Liver (tissue), 9 donors: ENCODE data around the gene GMDS. TPM values are rescaled to one million over a fixed set of nuclear protein-coding genes. Genes with fewer than 3 reads are reported as not detected.

Source experiments
- DNase-seq: peaks from one replicate; pipeline ENCODE4 v3.0.0-alpha.2; 2017; ENCODE audit warnings: low spot score
- H3K27ac ChIP-seq, 2 donors: one replicate each; pipeline ENCODE4 v1.7.0; 2013; ENCODE audit warnings: inconsistent platforms in 2 of 2, low read length in 2 of 2, control low read depth in 1 of 2, low read depth in 1 of 2, mild to moderate bottlenecking in 1 of 2
- H3K27me3 ChIP-seq, 4 donors: one replicate each; pipeline versions ENCODE4 v1.6.1 to v1.7.0; 2013; ENCODE audit warnings: low read length in 3 of 4, inconsistent platforms in 1 of 4, mild to moderate bottlenecking in 1 of 4, moderate library complexity in 1 of 4; ENCODE audit not compliant: control insufficient read depth in 4 of 4, insufficient read depth in 4 of 4
- H3K36me3 ChIP-seq, 4 donors: one replicate each; pipeline versions ENCODE4 v1.6.1 to v1.7.0; 2013; ENCODE audit warnings: low read length in 3 of 4, mild to moderate bottlenecking in 3 of 4, low read depth in 1 of 4, moderate library complexity in 1 of 4; ENCODE audit not compliant: control insufficient read depth in 4 of 4, insufficient read depth in 3 of 4
- H3K4me1 ChIP-seq, 4 donors: one replicate each; pipeline versions ENCODE4 v1.6.1 to v1.7.0; 2013; ENCODE audit warnings: low read length in 3 of 4, mild to moderate bottlenecking in 3 of 4, moderate library complexity in 1 of 4; ENCODE audit not compliant: control insufficient read depth in 4 of 4, insufficient read depth in 4 of 4
- H3K4me3 ChIP-seq, 3 donors: one replicate each; pipeline versions ENCODE4 v1.6.1 to v1.7.0; 2013; ENCODE audit warnings: low read length in 3 of 3, control low read depth in 1 of 3, low read depth in 1 of 3, mild to moderate bottlenecking in 1 of 3
- H3K9ac ChIP-seq, 2 donors: one replicate each; pipeline ENCODE4 v1.7.0; 2013; ENCODE audit warnings: low read length in 2 of 2, mild to moderate bottlenecking in 2 of 2, moderate library complexity in 2 of 2, control low read depth in 1 of 2, low read depth in 1 of 2
- H3K9me3 ChIP-seq, 4 donors: one replicate each; pipeline versions ENCODE4 v1.6.1 to v1.7.0; 2013; ENCODE audit warnings: low read length in 3 of 4; ENCODE audit not compliant: control insufficient read depth in 4 of 4
- FOXA1 ChIP-seq: IDR thresholded peaks from 2 replicates; pipeline ENCODE4 v1.6.1; 2016; ENCODE audit warnings: antibody characterized with exemption
- FOXA2 ChIP-seq: IDR thresholded peaks from 2 replicates; pipeline ENCODE4 v1.6.1; 2016; ENCODE audit warnings: antibody characterized with exemption
- GABPA ChIP-seq, 2 donors: IDR thresholded peaks in 1 of 2; conservative IDR thresholded peaks in 1 of 2; 2 replicates each; pipeline ENCODE4 v1.6.1; 2016; ENCODE audit warnings: antibody characterized with exemption in 2 of 2, mild to moderate bottlenecking in 1 of 2, moderate library complexity in 1 of 2
- HNF4A ChIP-seq, 2 donors: conservative IDR thresholded peaks; 2 replicates each; pipeline ENCODE4 v1.6.1; 2016; ENCODE audit warnings: antibody characterized with exemption in 2 of 2, mild to moderate bottlenecking in 2 of 2
- NR2F2 ChIP-seq: IDR thresholded peaks from 2 replicates; pipeline ENCODE4 v1.6.1; 2016; ENCODE audit warnings: antibody characterized with exemption
- RXRA ChIP-seq, 2 donors: IDR thresholded peaks; 2 replicates each; pipeline ENCODE4 v1.6.1; 2017 to 2018; ENCODE audit warnings: antibody characterized with exemption in 2 of 2, mild to moderate bottlenecking in 1 of 2
- SP1 ChIP-seq: IDR thresholded peaks from 2 replicates; pipeline ENCODE4 v1.6.1; 2018; ENCODE audit warnings: antibody characterized with exemption, mild to moderate bottlenecking
- TAF1 ChIP-seq: conservative IDR thresholded peaks from 2 replicates; pipeline ENCODE4 v1.6.1; 2016; ENCODE audit warnings: antibody characterized with exemption, mild to moderate bottlenecking
- YY1 ChIP-seq: IDR thresholded peaks from 2 replicates; pipeline ENCODE4 v1.6.1; 2016; ENCODE audit warnings: antibody characterized with exemption, mild to moderate bottlenecking
- WGBS: extraction: QIAGEN DNeasy Blood & Tissue Kit; methylation state at CpG from one replicate; pipeline ENCODE4 v1.1.7; 2013; 5-methylcytosine and 5-hydroxymethylcytosine counted together
- polyA plus RNA-seq, 2 donors: library from polyadenylated mRNA; stranded (reverse) in 1 of 2; unstranded in 1 of 2; fragments of 200-250 nt in 1 of 2; fragments of >200 nt in 1 of 2; fragmentation: Nextera tagmentation in 1 of 2; extraction: Ambion mirVana in 1 of 2; gene quantifications; one replicate each; pipeline versions ENCODE4 v1.2.1 to v1.2.3, GENCODE V29; 2013 to 2015
- total RNA-seq, 2 donors: library from RNA; depleted of rRNA; stranded (reverse); fragments of >200 nt; gene quantifications; one replicate each; pipeline ENCODE4 v1.2.3, GENCODE V29; 2014
- TF ChIP-seq, protein P1 (sequence below): IDR thresholded peaks from 2 replicates; pipeline ENCODE4 v1.6.1; 2016; ENCODE audit warnings: antibody characterized with exemption
- donor health status: healthy.
- donor health status: healthy.
- donor health status: healthy.
- donor health status: healthy.
- donor health status: healthy.

Gene GMDS
- total and polyA plus RNA-seq, 4 donors = 3.5 to 15.6 (median 13.0) TPM

DNA sequence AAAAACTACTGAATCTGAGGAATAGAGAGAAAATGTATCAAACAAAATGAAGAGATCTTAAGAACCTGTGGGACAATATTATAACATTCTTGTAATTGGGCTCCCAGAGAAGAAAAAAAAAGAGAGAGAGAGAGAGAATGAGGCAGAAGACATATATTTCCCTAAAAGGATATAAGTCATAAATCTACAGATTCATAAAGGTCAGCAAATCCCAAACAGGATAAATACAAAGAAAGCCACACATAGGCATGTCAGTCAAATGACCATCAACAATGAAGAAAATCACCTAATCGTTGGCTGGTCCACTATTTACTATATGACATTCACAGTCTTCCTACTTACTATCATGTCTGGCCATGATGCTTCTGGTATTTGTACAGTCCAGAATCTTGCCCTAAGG, 190.3 kb downstream of the GMDS start:
- Histone ChIP-seq H3K4me3 (no peak overlapping the region), H3K9me3 (no peaks in the 10 kb centered on the region), H3K27ac (no peak overlapping the region), H3K36me3 (no peaks in the 10 kb centered on the region), H3K27me3 (no peaks in the 10 kb centered on the region), H3K4me1 (peaks cover 0 to 12% (median 3%) of the 10 kb centered on the region in 4 donors), H3K9ac (no peak overlapping the region)
- 83% methylated on average over 1 of the region's 1 CpG for WGBS
- DNase-seq = no peak
- TF ChIP-seq GABPA (IDR thresholded peaks at IDR 0.05 in 1 of 2, conservative IDR thresholded peaks at IDR 0.05 in 1 of 2) = no peak
- no peak for TF ChIP-seq SP1
- no peak for TF ChIP-seq FOXA2
- no peak for TF ChIP-seq YY1
- TF ChIP-seq TAF1 = no peak
- TF ChIP-seq, protein P1, sequence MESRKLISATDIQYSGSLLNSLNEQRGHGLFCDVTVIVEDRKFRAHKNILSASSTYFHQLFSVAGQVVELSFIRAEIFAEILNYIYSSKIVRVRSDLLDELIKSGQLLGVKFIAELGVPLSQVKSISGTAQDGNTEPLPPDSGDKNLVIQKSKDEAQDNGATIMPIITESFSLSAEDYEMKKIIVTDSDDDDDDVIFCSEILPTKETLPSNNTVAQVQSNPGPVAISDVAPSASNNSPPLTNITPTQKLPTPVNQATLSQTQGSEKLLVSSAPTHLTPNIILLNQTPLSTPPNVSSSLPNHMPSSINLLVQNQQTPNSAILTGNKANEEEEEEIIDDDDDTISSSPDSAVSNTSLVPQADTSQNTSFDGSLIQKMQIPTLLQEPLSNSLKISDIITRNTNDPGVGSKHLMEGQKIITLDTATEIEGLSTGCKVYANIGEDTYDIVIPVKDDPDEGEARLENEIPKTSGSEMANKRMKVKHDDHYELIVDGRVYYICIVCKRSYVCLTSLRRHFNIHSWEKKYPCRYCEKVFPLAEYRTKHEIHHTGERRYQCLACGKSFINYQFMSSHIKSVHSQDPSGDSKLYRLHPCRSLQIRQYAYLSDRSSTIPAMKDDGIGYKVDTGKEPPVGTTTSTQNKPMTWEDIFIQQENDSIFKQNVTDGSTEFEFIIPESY = no peak

DNA sequence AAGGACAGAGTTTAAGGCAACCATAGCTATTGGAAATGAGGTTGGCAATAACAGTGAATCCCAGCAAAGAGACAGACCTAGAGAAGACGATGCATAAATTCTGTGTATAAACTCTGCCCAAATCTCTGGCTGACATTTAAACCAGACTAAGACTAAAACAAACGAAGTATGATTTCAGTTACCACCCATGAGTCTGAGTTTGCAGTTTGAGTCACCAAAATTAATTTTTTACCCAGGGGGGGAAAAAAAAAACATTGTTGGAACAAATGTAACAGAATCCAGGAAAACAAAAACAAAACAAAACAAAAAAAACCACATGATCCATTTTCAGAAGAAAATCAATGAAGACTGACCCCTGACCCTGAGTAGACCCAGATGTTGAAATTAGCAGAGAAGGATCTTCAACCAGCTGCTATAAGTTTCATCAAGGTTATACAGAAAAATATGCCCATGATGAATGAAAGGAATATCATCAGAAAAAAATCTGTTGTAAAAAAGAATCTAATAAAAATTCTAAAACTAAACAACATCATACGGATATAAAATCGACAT, 190.8 kb downstream of the GMDS start:
- TF ChIP-seq RXRA (IDR thresholded peaks at IDR 0.05) (no peak), NR2F2 (no peak), GABPA (IDR thresholded peaks at IDR 0.05 in 1 of 2, conservative IDR thresholded peaks at IDR 0.05 in 1 of 2) (no peak), HNF4A (conservative IDR thresholded peaks at IDR 0.05) (peak; percentile 5 to 42)
- TF ChIP-seq, protein P1 = no peak
- no peak for DNase-seq
- Histone ChIP-seq H3K4me1 (peaks cover 0 to 12% (median 3%) of the 10 kb centered on the region in 4 donors), H3K36me3 (no peaks in the 10 kb centered on the region), H3K27ac (no peak overlapping the region), H3K9me3 (no peaks in the 10 kb centered on the region), H3K27me3 (no peaks in the 10 kb centered on the region), H3K9ac (no peak overlapping the region), H3K4me3 (no peak overlapping the region)
- 74% methylated on average over 4 of the region's 4 CpGs for WGBS

DNA sequence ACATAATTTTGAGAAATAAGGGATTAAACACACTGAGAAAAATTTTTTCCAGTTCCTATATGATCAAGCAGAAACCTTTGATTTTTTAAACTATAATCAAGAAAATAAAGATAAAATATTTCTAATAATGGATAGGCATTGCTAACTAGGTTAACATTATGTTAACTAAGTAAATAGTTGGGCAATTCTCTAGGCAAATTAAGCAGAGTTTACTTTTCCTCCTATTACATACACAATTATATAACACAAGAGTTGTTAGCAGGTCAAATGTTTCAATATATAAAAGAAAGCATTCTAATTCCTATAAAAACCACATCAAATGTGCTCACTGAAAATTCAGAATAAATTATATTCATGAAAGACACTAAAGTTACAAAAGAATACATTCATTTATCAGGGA, 191.7 kb downstream of the GMDS start:
- Histone ChIP-seq H3K9me3 (no peaks in the 10 kb centered on the region), H3K9ac (no peak overlapping the region), H3K4me3 (no peak overlapping the region), H3K27me3 (no peaks in the 10 kb centered on the region), H3K36me3 (no peaks in the 10 kb centered on the region), H3K4me1 (peaks cover 0 to 12% (median 3%) of the 10 kb centered on the region in 4 donors), H3K27ac (no peak overlapping the region)
- TF ChIP-seq NR2F2 (no peak), FOXA1 (peak; percentile 24)
- DNase-seq = no peak
